NB4 (cell line): ENCODE data around the gene ASPG.

ENCODE experiments used
- DNase-seq: peaks from one replicate; pipeline ENCODE4 v3.0.0; 2010; ENCODE audit warnings: low read depth
- H3K4me3 ChIP-seq: one replicate; pipeline ENCODE4 v1.5.1; 2011; ENCODE audit warnings: mild to moderate bottlenecking, low read depth, low read length, moderate library complexity
- MYC ChIP-seq: IDR thresholded peaks from 2 replicates; pipeline ENCODE4 v1.6.1; 2011; ENCODE audit warnings: low read depth, low read length
- POLR2A ChIP-seq: IDR thresholded peaks from 2 replicates; pipeline ENCODE4 v1.6.1; 2011; ENCODE audit warnings: mild to moderate bottlenecking; ENCODE audit not compliant: insufficient read length; ENCODE audit errors: extremely low read depth
- TF ChIP-seq, protein P1 (sequence below): IDR thresholded peaks from one replicate; pipeline ENCODE4 v1.5.1; 2012; ENCODE audit warnings: low read depth, low read length
- TF ChIP-seq, protein P2 (sequence below): IDR thresholded peaks from 2 replicates; pipeline ENCODE4 v1.6.1; 2011; ENCODE audit warnings: low read depth, low read length

Gene ASPG

DNA sequence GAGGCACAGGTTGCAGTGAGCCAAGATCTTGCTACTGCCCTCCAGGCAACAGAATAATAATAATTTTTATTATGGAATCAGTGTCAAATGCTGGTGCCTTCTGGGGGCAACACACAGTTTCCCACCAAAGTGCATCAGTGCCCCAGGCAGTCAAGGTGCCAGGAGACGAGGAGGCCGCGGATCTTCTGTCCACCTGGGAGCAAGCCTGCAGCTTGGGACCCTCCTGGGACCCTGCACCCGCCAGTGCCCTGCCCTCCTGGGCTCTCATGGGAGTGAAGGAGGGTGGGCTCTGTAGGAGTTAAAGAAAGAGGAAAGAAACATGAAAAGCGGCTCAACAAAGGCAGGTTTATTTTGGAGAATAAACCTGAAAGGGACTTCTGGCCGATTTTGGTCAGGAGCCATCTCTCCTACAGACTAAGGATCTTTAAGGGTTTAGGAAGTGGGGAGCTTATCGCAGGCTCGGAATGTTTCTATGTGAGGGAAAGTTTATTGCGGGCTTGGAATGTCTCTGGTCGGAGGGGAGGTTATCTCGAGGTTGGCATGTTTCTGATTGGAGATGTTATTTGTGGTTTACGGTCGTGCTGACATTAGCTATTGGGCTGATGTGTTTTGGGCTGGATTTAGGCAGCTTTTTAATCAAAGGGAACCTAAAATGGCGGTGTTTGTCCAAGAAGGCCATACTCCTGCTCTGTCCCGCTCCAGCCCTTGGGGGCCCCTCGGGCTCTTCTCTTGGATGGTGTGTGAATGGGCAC lies 1.1 kb upstream of the ASPG start:
- TF ChIP-seq, protein P1, sequence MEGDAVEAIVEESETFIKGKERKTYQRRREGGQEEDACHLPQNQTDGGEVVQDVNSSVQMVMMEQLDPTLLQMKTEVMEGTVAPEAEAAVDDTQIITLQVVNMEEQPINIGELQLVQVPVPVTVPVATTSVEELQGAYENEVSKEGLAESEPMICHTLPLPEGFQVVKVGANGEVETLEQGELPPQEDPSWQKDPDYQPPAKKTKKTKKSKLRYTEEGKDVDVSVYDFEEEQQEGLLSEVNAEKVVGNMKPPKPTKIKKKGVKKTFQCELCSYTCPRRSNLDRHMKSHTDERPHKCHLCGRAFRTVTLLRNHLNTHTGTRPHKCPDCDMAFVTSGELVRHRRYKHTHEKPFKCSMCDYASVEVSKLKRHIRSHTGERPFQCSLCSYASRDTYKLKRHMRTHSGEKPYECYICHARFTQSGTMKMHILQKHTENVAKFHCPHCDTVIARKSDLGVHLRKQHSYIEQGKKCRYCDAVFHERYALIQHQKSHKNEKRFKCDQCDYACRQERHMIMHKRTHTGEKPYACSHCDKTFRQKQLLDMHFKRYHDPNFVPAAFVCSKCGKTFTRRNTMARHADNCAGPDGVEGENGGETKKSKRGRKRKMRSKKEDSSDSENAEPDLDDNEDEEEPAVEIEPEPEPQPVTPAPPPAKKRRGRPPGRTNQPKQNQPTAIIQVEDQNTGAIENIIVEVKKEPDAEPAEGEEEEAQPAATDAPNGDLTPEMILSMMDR: no peak
- TF ChIP-seq POLR2A (no peak), MYC (no peak)
- TF ChIP-seq, protein P2, sequence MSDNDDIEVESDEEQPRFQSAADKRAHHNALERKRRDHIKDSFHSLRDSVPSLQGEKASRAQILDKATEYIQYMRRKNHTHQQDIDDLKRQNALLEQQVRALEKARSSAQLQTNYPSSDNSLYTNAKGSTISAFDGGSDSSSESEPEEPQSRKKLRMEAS: no peak
- DNase-seq: no peak
- no peak overlapping the region for H3K4me3 ChIP-seq

DNA sequence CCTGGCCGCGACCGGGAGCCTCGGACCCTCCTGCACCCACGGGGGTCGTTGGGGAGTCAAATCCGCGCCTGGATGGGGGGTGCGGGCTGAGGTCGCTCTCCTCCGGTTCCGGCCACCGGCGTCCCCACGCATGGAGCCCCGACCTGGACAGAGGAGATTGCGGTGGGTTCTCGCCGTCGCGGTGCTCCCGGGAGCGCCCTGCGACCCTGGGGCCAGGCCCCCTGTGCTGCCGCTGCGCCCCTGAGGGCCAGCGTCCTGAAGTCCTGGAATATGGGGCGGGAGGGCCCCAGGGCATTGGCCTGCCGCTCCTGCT lies 345 bp downstream of the ASPG start:
- no peak for DNase-seq
- TF ChIP-seq MYC: no peak
- TF ChIP-seq, protein P2: no peak
- TF ChIP-seq, protein P1: no peak
- TF ChIP-seq POLR2A: no peak
- no peak overlapping the region for H3K4me3 ChIP-seq

DNA sequence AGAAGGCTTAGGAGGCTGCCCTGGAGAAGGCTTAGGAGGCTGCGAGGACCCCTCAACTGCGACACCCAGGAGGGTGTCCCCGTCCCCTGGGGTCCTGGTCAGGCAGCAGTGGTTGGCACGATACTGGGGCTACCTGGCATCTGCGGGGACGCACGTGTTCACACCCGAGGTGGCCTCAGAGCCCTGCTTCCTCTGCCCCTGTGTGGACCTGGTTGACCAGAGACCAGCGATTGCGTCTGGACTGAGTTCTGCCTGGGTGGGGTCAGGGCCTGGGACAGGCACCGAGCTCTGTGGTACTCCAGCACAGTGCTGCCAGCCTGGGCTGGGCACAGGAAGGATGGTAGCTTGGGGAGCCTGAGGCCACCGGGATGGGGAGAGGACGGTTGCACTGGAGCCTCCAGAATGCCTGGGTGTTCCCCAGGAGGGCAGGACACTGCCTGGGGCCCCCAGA lies 735 bp downstream of the ASPG start:
- no peak for DNase-seq
- no peak overlapping the region for H3K4me3 ChIP-seq
- TF ChIP-seq, protein P1: no peak
- TF ChIP-seq MYC (no peak), POLR2A (no peak)
- TF ChIP-seq, protein P2: no peak

DNA sequence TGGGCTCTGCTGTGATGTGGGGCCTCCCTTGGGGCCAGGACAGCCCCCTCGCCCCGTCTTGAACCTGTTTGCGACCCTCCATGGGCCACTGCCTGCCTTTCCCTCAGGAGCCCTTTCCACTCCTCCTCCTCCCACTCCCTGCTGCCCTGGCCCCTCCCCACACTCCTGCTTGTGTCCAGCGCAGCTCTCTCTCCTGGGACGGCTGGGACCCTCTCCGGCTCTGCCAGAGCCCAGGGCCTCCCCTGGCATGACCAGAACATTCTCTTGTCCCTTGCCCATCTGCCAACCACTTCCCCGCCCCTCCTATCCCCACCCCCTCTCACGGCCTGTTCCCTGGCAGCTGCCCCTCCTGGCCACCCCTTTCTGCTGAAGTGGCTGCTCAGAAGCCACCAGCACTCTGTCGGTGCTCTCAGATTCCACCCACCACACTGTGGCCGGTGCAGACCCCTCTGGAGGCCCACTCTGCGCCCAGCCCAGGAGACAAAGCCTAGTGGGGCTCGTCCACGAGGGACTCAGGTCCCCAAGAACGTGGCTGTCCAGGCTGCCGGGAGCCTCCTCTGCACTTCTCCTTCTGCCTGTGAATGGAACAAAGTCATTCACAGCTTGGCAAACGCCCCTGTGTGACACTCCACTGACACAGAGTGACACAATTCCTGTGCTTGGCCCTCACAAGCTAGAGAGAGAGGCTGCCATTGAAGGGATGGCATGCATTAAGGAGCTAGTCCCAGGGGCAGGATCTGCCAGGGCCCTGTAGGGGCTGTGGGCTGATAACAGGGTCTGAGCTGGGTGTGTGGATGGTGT lies 1.4 kb downstream of the ASPG start:
- no peak for TF ChIP-seq MYC
- TF ChIP-seq, protein P2: no peak
- TF ChIP-seq, protein P1: no peak
- TF ChIP-seq POLR2A: no peak
- H3K4me3 ChIP-seq: no peak overlapping the region
- DNase-seq: peak; percentile 5

DNA sequence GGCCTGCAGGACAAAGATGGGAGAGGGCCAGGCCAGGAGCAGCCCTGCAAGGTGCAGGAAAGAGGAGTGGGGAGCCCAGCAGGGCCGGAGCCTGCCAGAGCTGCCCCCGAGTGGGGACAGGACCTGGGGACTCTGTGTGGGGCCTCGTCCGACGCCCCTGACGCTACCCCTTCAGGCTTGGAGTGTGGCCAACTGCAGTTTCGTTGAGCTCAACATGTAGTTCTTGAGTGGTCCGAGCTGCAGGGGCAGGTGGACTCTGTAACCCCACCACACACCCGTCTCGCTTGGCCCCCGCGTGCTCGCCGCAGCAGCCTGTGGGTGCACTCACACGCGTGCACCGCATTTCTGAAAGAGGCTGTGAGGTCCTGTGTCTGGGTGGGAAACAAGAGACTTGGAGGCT lies 2.0 kb downstream of the ASPG start:
- no peak overlapping the region for H3K4me3 ChIP-seq
- TF ChIP-seq POLR2A (no peak), MYC (no peak)
- TF ChIP-seq, protein P1: no peak
- TF ChIP-seq, protein P2: no peak
- peak; percentile 1 for DNase-seq
